GM12878 (cell line): ENCODE measurements around the gene UQCRC1. TPM values are rescaled to one million over a fixed set of nuclear protein-coding genes. Genes with fewer than 3 reads are reported as not detected.

ENCODE experiments used
- ATAC-seq: fragments of 200-7000 bp; cut with Tn5 transposase; 3 replicates; pipeline ENCODE4 v1.9.1; 2020; ENCODE audit warnings: mild to moderate bottlenecking, moderate library complexity
- BruUV-seq: library from RNA; stranded (reverse); fragments of 400-500 nt; replicated peaks from 2 replicates; lab custom pipeline; 2021; lab: Mats Ljungman, UMichigan
- CTCF ChIA-PET: fragments of 300-600 bp; sonication (Branson Sonifier 250); formaldehyde crosslinking; extraction: SDS; loops from one replicate; lab custom pipeline; 2021; ENCODE audit warnings: inconsistent platforms; lab: Yijun Ruan, JAX
- POLR2A ChIA-PET: fragments of 350-600 bp; formaldehyde crosslinking; extraction: SDS; loops from one replicate; lab custom pipeline; 2021; ENCODE audit warnings: inconsistent platforms; lab: Charles Lee
- RAD21 ChIA-PET: fragments of 300-600 bp; sonication (Branson Sonifier 250); formaldehyde crosslinking; loops from one replicate; lab custom pipeline; 2023; ENCODE audit warnings: antibody characterized with exemption; ENCODE audit not compliant: unreplicated experiment; lab: Charles Lee
- SMC1A ChIA-PET: fragments of 300-600 bp; sonication (Branson Sonifier 250); formaldehyde crosslinking; loops from one replicate; lab custom pipeline; 2023; ENCODE audit not compliant: unreplicated experiment, uncharacterized antibody; lab: Charles Lee
- DNase-seq: peaks from one replicate; pipeline ENCODE4 v3.0.0-alpha.2; 2011; ENCODE audit warnings: low read depth, low spot score
- FAIRE-seq: peaks from 3 replicates; lab custom pipeline; 2011; peaks lifted over from hg19 to GRCh38; lab: Jason Lieb, UNC
- H2AFZ ChIP-seq: 2 replicates; pipeline ENCODE4 v1.6.0; 2011; ENCODE audit warnings: low read depth, low read length, control low read depth; ENCODE audit not compliant: control insufficient read depth
- H3K27ac ChIP-seq: 2 replicates; pipeline ENCODE4 v1.5.1; 2011; ENCODE audit warnings: control low read depth; ENCODE audit not compliant: control insufficient read depth, insufficient read depth
- H3K27me3 ChIP-seq, 2 experiments: replicated peaks in 1 of 2; 2 replicates each; pipeline versions ENCODE4 v1.6.0 to v1.6.1; 2011; ENCODE audit warnings: low read length in 1 of 2; ENCODE audit not compliant: control insufficient read depth in 2 of 2, insufficient read depth in 2 of 2
- H3K36me3 ChIP-seq, 2 experiments: 2 replicates each; pipeline ENCODE4 v1.5.1; 2011; ENCODE audit warnings: low read length in 1 of 2; ENCODE audit not compliant: control insufficient read depth in 2 of 2, insufficient read depth in 2 of 2
- H3K4me1 ChIP-seq: 2 replicates; pipeline ENCODE4 v1.6.1; 2011; ENCODE audit warnings: mild to moderate bottlenecking, low read length, moderate library complexity, mixed read lengths; ENCODE audit not compliant: control insufficient read depth, insufficient read depth
- H3K4me2 ChIP-seq: 2 replicates; pipeline ENCODE4 v1.6.0; 2011; ENCODE audit warnings: control low read depth; ENCODE audit not compliant: control insufficient read depth, insufficient read depth
- H3K4me3 ChIP-seq: fragments of 200-600 bp; sonication (generic); 2 replicates; pipeline ENCODE4 v1.5.1; 2016
- H3K79me2 ChIP-seq: 2 replicates; pipeline ENCODE4 v1.6.0; 2011; ENCODE audit warnings: low read length; ENCODE audit not compliant: control insufficient read depth, insufficient read depth
- H3K9ac ChIP-seq: 2 replicates; pipeline ENCODE4 v1.8.0; 2011; ENCODE audit warnings: low read length, control low read depth, mixed read lengths; ENCODE audit not compliant: control insufficient read depth, insufficient read depth
- H3K9me3 ChIP-seq: replicated peaks from 3 replicates; pipeline ENCODE4 v1.5.1; 2011; ENCODE audit warnings: mild to moderate bottlenecking, low read length; ENCODE audit not compliant: control insufficient read depth, insufficient read depth
- H4K20me1 ChIP-seq: 2 replicates; pipeline ENCODE4 v1.6.0; 2011; ENCODE audit not compliant: control insufficient read depth, insufficient read depth
- BCL11A ChIP-seq: IDR thresholded peaks from 2 replicates; pipeline ENCODE4 v1.6.1; 2011; ENCODE audit warnings: low read depth, low read length
- CBX5 ChIP-seq: sonication (generic); IDR thresholded peaks from 2 replicates; pipeline ENCODE4 v1.6.1; 2016; ENCODE audit warnings: low read depth, moderate library complexity, mild to moderate bottlenecking, inconsistent platforms
- DPF2 ChIP-seq: fragments of 450-650 bp; IDR thresholded peaks from 2 replicates; pipeline ENCODE4 v1.6.1; 2017; ENCODE audit warnings: mild to moderate bottlenecking
- ELK1 ChIP-seq: IDR thresholded peaks from 2 replicates; pipeline ENCODE4 v1.6.1; 2012; ENCODE audit warnings: low read depth, low read length, improper control_type of control experiment
- HDAC2 ChIP-seq: fragments of 200-600 bp; sonication (generic); IDR thresholded peaks from 2 replicates; pipeline ENCODE4 v1.6.1; 2017
- MYB ChIP-seq: fragments of 150-350 bp; IDR thresholded peaks from 2 replicates; pipeline ENCODE4 v1.6.1; 2014; ENCODE audit warnings: mild to moderate bottlenecking, low read depth, low read length, borderline replicate concordance
- POLR2A ChIP-seq: IDR thresholded peaks from 2 replicates; pipeline ENCODE4 v1.6.1; 2011; ENCODE audit warnings: low read depth, mild to moderate bottlenecking, low read length
- POU2F2 ChIP-seq: IDR thresholded peaks from 3 replicates; pipeline ENCODE4 v1.6.1; 2011; ENCODE audit warnings: low read depth, mild to moderate bottlenecking, low read length, borderline replicate concordance
- RB1 ChIP-seq: fragments of 450-650 bp; formaldehyde crosslinking; IDR thresholded peaks from 2 replicates; pipeline ENCODE4 v1.6.1; 2017; ENCODE audit warnings: mild to moderate bottlenecking, borderline replicate concordance
- SMAD1 ChIP-seq: fragments of 450-650 bp; IDR thresholded peaks from 2 replicates; pipeline ENCODE4 v1.6.1; 2018; ENCODE audit warnings: mild to moderate bottlenecking, low read depth; ENCODE audit not compliant: partially characterized antibody
- SMC3 ChIP-seq: IDR thresholded peaks from 2 replicates; pipeline ENCODE4 v1.6.1; 2011; ENCODE audit warnings: low read length, improper control_type of control experiment, borderline replicate concordance
- SREBF2 ChIP-seq: IDR thresholded peaks from 2 replicates; pipeline ENCODE4 v1.6.1; 2012; ENCODE audit warnings: mild to moderate bottlenecking, low read length
- TBL1XR1 ChIP-seq: IDR thresholded peaks from 2 replicates; pipeline ENCODE4 v1.6.1; 2012; ENCODE audit warnings: low read depth, low read length, improper control_type of control experiment
- YBX1 ChIP-seq: fragments of 450-650 bp; IDR thresholded peaks from 2 replicates; pipeline ENCODE4 v1.6.1; 2016; ENCODE audit warnings: antibody characterized with exemption
- ZNF217 ChIP-seq: fragments of 450-650 bp; IDR thresholded peaks from 2 replicates; pipeline ENCODE4 v1.6.1; 2017; ENCODE audit warnings: antibody characterized with exemption, mild to moderate bottlenecking
- ZNF274 ChIP-seq: IDR thresholded peaks from one replicate; pipeline ENCODE4 v1.8.0; 2011; ENCODE audit not compliant: insufficient read length, insufficient read depth
- ZNF592 ChIP-seq: fragments of 450-650 bp; IDR thresholded peaks from 2 replicates; pipeline ENCODE4 v1.6.1; 2017; ENCODE audit warnings: mild to moderate bottlenecking, moderate library complexity
- ZZZ3 ChIP-seq: IDR thresholded peaks from 2 replicates; pipeline ENCODE4 v1.6.1; 2011; ENCODE audit warnings: low read depth; ENCODE audit not compliant: control insufficient read depth, insufficient read length
- WGBS: methylation state at CpG from one replicate; pipeline ENCODE4 v1.1.6; 2016; ENCODE audit warnings: low lambda C conversion rate; ENCODE audit not compliant: insufficient replicate concordance, insufficient coverage; ENCODE audit errors: missing lambda C conversion rate; 5-methylcytosine and 5-hydroxymethylcytosine counted together
- in situ Hi-C: fragments of 300-500 bp; cut with MboI; formaldehyde crosslinking; loops from 9 replicates; pipeline ENCODE4 v1.14.3; 2018; ENCODE audit warnings: mixed read lengths
- intact Hi-C: fragments of 100-400 bp; cut with micrococcal nuclease; formaldehyde crosslinking; loops from one replicate; pipeline ENCODE4 v1.14.2; 2022; ENCODE audit not compliant: unreplicated experiment
- polyA plus RNA-seq, 11 experiments: library from polyadenylated mRNA; depleted of rRNA in 4 of 11; unstranded in 6 of 11; stranded (reverse) in 5 of 11; fragments of >200 nt; fragmentation: Nextera tagmentation in 4 of 11; fragmentation: Illumina TruSeq in 1 of 11; extraction: Ambion mirVana in 4 of 11; extraction: Trizol in 1 of 11; gene quantifications; 1 replicate in 1 of 11; 2 replicates in 10 of 11; pipeline versions ENCODE4 v1.2.1 to v1.2.3, GENCODE V29; 2011 to 2016; ENCODE audit warnings: inconsistent platforms in 2 of 11, missing spikeins in 2 of 11, low read depth in 1 of 11
- total RNA-seq, 4 experiments: library from RNA; depleted of rRNA in 3 of 4; stranded (reverse); fragments of >200 nt in 3 of 4; fragmentation: Illumina TruSeq in 1 of 4; extraction: Trizol in 1 of 4; gene quantifications; 2 replicates each; pipeline versions ENCODE4 v1.2.1 to v1.2.3, GENCODE V29; 2013 to 2021

UQCRC1 gene
- total and polyA plus RNA-seq, 10 of the 15 experiments (the other 5 are each of a cell fraction or from before 2014, with no cell fraction given): 116 to 426 (median 228) TPM

- no peak for TF ChIP-seq MYB
- no peak for TF ChIP-seq ZNF274
- no peak for TF ChIP-seq POU2F2
- no peak for TF ChIP-seq ELK1
- TF ChIP-seq, all 136 proteins: peak for 0
These were observed 21.4 kb upstream of the UQCRC1 start (continued) for GRCh38 chr3:48630833-48631232.

DNA sequence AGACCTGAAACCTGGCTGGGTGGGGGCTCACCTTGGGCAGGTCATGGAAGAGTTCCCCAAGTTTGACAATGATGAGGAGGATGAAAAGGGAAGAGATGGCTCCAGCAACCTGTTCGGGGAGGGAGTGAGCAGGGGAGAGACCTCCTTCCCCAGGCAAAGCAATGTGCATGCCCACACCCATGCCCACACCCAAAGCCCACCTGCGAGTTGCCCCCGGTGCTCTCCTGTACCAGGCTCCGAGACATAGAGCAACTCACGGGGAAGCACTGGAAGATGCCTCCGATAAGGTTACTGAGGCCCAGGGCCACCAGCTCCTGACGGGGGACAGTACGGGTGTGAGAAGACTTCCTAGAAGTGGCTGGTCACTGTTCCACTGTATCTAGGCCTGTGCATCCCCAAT is 21.0 kb upstream of the UQCRC1 start:
- no peak for TF ChIP-seq BCL11A
- no peak for TF ChIP-seq SREBF2
- no peak for TF ChIP-seq SMC3
- no peak for TF ChIP-seq SMAD1
- TF ChIP-seq POLR2A: no peak
- no peak for TF ChIP-seq RB1
- TF ChIP-seq ZNF217: no peak
- no peak for TF ChIP-seq TBL1XR1
- TF ChIP-seq ZZZ3: no peak
- TF ChIP-seq HDAC2: no peak
- no peak for TF ChIP-seq CBX5
- TF ChIP-seq YBX1: no peak
- no peak for TF ChIP-seq DPF2
- TF ChIP-seq ZNF592: no peak
- POLR2A ChIA-PET: no interaction called here
- CTCF ChIA-PET: interaction anchor here (1.5 kb wide), 1 partner anchor 195 kb away, joined by 4 read pairs; no protein-coding TSS in a partner anchor
- no peak overlapping the region for H3K9ac ChIP-seq
- H4K20me1 ChIP-seq: no peaks in the 10 kb centered on the region
- SMC1A ChIA-PET: no interaction called here
- in situ Hi-C loops (no loop called here), intact Hi-C loops (no loop called here)
- RAD21 ChIA-PET: no interaction called here
- peaks cover 3% of the 10 kb centered on the region for H3K79me2 ChIP-seq
- WGBS: 91% methylated on average over 8 of the region's 8 CpGs
- H3K4me1 ChIP-seq: peaks cover 7% of the 10 kb centered on the region; the same call in 1 of the 2 replicates
- no TSS peak for BruUV-seq
- no peak overlapping the region for H3K4me3 ChIP-seq
- H3K4me2 ChIP-seq: no peak overlapping the region
- no peak overlapping the region for H2AFZ ChIP-seq
- FAIRE-seq (no peak), ATAC-seq (no peak), DNase-seq (no peak)
- no peak overlapping the region for H3K27ac ChIP-seq
- no peaks in the 10 kb centered on the region for H3K9me3 ChIP-seq
- H3K27me3 ChIP-seq: no peaks in the 10 kb centered on the region
- H3K36me3 ChIP-seq: peaks cover 0 to 8% of the 10 kb centered on the region in 2 experiments; a peak in 3 of 4 replicates
